T-helper 22 cell (primary cell): ENCODE results near the gene CD1D.
"Not testable (repeated sequence)": the region's sequence is repeated elsewhere in the genome, so short reads cannot be mapped to it uniquely, and the experiment has no call there.

Experiments
- DNase-seq: peaks from one replicate; pipeline ENCODE4 v3.0.0-alpha.2; 2020; ENCODE audit warnings: low read depth

The CD1D gene

DNA sequence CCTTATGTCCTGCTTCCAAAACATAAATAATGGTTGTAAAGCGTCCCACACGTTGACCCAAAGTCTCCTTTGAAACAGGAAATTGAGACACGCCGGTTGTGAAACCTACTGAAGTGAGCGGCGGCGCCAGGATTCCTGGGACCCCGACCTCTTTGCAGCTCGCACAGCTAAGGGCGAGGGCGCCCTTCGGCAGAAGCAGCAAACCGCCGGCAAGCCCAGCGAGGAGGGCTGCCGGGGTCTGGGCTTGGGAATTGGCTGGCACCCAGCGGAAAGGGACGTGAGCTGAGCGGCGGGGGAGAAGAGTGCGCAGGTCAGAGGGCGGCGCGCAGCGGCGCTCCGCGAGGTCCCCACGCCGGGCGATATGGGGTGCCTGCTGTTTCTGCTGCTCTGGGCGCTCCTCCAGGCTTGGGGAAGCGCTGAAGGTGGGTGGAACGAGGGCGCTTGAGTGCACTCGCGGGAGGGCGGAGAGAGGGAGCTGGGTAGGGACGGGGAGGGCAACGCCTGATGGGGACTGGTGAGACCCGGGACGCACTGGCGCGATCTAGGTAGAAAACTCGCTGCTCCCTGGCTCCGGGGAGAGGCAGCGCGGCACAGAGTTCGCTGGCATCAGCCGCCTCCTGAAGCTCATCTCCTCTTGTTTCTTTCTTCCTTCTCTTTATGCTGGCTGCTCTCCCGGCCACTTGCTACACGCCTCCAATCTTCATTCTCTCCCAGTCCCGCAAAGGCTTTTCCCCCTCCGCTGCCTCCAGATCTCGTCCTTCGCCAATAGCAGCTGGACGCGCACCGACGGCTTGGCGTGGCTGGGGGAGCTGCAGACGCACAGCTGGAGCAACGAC lies at the start of gene CD1D:
CD1D (plus strand) TSS at position 155 of the 836 bp plus-strand sequence; CDS start at position 362, 207 bp downstream.
- DNase-seq: no peak

DNA sequence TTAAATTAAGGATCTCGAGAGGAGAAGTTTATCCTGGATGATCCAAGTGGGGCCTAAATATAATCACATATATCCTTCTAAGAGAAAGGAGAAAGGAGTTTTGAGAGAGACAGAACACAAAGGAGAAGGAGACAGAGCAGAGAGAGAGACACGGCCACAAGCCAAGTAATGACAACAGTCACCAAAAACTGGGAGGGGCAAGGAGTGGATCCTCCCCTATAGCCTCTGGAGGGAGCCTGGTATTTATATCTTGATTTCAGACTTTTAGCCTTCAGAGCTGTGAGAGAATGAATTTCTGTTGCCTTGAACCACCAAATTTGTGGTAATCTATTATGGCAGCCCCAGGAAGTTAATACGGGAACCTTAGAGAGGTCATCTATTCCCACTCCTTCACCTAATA lies 49.5 kb upstream of the CD1D start:
- DNase-seq: no peak

DNA sequence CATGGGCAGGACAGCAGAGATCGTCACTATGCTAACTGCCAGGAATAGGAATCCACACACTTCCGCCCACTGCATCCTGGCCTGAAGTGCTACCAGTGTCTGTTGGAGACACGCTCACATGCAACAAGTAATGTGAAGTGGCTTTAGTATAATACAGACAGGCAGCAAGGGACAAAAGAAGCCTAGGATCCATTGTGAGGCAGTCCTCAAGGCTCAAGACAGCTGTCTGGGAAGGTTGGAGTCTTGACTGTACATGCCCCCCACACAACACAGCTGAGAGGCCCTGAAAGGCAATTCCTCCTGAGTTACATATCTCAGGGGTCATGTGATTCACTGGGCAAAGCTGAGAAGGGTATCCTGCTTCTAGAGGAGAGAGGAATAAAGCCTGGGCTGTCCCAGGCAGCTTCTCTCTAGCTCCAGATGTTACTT lies 39.9 kb upstream of the CD1D start:
- DNase-seq: no peak

DNA sequence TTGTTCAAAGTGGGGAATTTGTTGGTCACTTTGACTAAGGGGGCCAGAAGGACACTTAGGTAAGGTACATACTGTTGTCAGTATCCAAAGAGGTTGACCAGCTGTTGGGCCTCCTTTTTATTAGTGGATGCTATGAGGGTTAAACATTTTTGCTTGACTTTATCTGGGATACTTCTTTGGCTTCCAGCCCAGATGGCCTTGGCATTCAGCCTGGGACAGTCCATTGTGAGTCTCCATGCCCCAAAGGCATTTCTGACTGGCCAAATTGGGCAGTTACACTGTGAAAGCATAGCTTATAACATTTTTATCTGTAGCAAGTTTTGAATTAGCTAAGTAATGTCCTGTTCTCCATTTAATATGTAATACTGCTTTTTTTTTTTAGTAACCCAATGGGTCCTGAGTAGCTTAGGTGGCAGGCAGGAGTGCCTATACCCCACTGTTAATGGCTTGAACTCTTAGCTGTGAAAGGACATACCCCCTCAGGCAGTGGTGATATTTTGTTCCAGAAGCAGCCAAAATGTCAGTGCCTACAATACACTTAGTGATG lies 35.4 kb upstream of the CD1D start:
- DNase-seq: no peak

DNA sequence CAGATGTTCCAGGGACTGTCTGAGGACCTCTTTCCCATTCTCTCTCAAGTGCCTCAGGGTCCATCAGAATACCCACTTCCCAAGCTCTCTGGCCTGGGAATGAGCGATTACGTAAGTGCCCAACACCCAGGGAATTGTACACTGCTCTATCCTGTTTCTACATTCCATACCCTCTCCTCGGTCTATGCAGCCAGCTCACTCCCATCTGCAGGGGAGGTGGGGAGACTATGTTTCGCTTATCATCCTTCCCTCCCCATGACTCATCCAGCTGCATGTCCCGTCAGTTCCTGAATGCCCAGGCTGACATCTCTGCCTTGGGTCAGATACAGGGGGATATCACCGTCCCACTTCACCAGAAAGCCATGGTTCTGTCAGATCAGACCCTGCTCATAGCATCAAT lies 34.5 kb upstream of the CD1D start:
- no peak for DNase-seq

DNA sequence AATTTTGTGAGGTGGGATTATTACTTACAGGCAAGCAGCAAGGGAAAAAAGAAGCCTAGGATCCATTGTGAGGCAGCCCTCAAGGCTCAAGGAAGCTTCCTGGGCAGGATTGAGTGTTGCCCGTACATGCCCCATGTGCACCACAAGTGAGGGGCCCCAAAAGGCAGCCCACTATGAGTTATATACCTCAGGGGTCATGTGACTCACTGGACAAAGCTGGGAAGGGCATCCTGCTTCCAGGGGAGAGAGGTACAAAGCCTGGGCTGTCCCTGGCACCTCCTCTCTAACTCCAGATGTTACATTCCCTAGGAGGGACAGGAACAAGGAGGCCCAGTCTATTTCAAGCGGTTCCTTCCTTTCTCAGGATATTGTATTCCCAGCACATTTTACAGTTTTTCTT lies 34.0 kb upstream of the CD1D start:
- no peak for DNase-seq

DNA sequence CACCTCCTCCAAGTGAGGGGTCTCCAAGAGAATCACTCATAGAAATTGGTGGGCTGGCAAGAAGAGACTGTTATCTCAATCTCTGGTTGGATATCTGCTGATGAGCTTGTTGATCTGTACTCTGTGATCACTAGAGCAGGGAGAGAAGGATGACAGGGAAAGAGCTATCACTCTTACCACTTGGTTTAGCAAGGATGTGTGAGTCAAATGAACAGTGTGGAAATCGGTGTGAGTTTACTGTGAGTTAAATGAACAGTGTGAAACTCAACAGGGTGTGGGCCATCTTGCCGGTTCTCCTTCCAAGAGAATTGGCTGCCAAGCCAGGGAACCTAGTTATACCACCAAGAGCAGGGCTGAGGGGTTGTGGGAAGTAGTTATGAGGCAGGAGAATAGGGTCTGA lies 33.3 kb upstream of the CD1D start:
- no peak for DNase-seq

DNA sequence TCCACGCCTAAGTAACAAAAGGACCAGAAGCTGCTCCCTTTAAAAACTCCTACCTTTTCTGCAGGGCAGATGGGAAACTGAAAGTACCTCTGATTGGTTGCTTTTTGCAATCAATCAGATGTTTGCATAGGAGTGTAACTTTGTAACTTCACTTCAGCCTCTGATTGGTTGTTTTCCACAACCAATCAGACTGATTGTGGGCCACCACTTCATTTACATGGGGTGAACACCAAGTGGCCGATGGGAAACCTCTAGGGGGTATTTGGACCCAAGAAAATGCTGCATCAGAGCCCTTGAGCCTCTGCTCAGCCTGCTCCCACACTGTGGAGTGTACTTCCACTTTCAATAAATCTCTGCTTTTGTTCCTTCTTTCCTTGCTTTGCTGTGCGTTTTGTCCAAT lies 32.8 kb upstream of the CD1D start:
- DNase-seq: no peak

DNA sequence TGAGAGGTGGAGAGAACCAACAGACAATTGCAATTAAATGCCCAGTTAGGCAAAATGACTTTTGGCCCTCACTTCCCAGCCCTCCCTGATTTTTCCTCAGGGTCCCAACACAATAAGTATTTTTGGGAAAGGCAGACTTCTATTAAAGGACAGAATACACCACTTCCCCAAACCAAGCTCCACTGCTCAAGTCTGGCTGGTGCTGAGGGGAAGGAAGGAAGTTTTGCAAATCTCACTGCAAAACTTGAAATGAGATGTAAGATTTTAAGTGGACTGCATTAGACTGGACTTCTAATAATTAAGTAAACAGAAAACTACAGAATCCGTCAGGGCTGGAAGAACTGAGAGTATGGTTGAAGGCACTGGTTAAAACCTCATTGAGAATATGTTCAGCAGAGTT lies 32.2 kb upstream of the CD1D start:
- no peak for DNase-seq

DNA sequence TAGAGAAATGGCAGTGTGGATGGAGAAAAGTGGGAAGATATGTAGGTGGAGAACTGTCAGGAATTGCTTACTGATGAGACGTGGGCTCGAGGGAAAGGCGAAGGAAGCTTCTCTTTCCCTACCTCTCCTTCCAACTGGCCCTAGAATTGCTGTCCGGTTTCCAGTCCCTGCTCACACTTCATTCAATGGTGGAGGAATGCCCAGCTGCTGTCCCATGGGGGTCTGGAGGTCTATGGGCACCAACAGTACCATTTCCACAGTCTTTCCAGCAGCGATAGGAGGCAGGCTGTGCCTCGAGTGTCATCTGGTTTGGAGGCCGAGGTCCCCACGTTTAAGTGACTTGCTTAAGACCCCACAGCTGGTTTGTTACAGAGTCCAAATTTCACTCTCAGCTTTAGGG lies 31.5 kb upstream of the CD1D start:
- no peak for DNase-seq

DNA sequence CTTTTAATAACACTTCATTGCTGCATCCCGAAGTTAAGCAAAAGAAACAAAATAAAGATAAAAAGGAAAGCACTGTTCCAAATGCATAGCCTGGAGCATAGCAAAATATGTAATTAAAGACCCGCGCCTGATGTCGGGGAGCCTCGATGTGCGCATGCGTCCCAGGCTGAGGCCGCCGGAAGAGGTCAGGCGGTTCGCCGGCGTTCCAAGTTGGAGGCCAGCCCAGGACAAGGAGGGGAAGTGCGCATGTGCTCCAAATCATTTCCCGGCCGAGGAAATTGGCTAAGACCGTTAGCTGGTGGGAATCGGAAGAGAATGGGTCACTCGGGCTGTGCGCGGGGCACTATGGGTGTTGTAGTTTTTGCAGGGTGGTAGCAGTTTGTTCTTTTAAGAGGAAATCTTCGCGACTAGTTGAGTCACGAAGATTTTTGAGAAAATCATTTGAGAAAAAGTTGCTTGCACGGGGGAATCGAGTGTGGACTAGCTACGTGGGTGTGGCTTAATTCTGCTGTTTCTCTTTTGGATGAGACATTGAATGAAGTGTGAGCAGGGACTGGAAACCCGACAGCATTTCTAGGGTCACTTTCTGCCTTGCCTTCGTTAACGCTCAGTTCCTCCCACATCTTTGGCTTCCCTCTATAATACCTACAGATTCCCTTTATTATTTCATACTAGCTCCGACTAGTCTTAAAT lies 31.0 kb upstream of the CD1D start:
- DNase-seq: peak; percentile 34

DNA sequence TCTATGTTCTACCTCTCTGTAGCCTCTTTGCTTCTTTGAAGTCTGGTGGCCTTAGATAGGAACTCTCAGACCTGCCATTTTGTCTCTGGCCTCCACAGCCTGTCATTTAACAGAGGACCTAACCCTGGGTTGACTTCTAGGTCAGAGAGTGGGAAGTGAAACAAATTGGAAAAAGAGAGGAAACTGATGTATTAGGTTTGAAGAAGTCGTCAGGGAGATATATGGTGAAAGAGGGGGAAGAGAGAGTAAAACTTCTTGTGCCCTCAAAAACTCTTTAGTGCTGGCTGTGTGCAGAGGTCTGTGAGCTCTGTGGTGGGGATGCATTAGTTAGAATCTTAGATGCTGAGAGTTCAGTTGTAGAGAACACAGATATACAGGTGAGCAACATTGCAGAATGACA lies 30.2 kb upstream of the CD1D start:
- no peak for DNase-seq

DNA sequence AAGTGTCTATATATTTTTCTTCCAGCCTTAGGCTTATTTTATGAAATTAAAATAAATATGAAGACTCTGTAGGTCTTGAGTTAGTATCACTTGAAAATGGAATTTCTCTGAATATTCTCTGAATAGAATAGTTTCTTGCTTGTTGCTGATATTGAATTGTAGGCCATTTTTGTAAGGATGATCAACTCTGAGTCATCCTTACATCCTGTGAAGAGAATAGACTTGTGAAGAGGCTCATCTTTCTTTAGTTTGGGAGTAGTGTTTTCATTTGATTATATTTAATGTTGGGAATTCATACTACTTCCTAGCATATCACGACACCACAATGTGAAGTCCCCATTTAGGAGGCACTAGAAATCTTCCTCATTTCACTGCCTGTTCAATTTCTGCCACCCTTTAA lies 27.5 kb upstream of the CD1D start:
- no peak for DNase-seq

DNA sequence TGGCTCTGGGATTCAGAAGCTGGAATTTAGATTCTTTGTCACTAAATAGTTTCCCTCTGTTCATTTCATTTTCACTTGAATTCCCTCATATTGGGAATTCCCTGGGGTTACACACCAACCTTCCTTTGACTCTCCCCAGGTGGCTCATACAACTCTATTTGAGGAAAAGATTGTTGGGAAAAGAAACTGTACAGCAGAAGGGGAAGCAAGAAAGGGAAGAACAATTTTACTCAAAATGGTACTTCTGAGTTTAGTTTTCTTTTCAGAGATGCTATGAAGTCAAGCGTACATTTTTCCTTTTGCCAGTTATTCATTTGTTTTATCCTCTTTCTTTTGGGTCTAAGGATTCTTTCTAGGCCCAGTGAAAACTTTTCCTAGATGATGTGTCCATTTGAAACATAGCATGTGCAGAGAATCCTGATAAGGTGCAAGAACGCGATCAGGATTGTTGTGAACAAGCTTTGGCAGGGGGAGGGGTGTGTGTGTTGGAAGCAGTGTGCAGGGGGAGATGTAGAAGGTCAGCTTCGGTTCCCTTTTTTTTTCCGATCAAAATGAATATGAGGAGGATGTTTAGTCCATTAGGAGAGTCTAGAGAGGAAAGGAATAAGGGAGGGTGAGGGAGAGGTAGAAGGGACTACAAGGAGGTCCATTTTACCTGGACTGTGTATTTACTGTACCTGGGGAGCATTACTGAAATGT lies 26.8 kb upstream of the CD1D start:
- no peak for DNase-seq

DNA sequence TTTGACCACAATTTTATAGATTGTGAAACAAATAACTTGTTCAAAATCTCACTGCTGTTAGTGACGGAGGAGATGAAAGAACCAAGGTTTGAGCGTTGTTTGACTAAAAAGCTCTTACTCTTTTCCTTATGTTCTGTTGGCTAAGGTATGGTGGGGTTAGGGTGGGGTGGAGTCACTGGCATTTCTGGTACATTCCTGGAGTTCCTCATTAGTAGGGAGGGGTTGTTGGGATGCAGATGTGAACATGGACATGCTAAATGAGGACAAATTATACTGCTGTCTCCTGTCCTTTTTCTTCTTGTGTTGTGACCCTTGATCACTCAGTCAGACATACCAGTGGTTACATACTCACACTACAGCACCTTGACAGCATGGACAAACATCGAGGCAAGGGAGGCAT lies 26.2 kb upstream of the CD1D start:
- DNase-seq: no peak

DNA sequence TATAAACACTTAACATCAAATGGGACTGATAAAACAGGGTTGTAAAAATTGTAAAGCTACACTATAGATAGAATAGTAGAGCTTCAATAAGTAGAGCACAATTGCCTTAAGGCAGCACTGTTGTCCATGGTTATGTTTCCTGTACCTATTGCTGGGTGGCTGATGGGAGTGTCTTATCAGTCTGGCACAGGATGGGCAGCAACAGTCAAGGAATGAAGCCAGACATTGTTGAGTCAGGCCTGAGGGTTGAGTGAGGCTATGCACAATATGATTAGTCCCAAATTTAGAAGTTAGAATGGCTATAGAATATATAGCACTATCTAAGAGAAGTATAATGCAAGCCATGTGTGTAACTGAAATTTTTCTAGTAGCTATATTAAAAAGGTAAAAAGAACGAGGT lies 25.0 kb upstream of the CD1D start:
- no peak for DNase-seq

DNA sequence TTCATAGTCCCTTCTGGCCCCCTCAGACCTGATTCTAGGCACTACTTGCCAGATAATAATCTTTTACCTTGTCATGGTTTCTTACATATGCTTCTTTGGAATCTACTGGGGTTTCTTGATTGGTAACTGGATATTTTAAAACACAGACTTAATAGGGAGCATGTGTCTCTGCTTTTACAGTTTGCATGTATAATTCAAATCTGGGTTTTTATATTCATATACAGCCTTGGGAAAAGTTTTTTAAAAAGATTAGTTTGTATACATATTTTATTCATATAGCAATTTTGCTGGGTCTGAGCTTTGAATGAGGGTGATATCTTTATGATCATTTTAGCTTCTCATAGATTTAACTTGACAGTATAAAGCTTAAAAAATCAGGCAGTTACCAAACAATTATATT lies 21.1 kb upstream of the CD1D start:
- DNase-seq: no peak

DNA sequence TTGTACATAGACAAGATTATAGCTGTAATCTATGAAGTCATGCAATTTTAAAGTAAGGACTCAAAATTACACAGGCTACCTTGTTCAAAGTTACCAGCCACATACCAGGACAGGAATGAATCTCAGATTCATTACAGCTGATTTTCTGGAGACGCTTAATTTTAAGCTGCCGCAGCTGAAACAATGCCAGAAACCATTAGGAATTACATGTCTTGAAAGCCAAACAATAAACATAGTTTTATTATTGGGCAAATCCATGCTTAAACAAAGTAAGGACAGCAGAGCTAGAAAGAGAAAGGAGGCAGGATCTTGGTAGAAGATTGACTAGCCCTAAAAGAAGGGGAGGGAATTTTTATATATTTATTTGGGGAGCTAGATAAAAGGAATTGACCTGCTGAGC lies 19.2 kb upstream of the CD1D start:
- no peak for DNase-seq

DNA sequence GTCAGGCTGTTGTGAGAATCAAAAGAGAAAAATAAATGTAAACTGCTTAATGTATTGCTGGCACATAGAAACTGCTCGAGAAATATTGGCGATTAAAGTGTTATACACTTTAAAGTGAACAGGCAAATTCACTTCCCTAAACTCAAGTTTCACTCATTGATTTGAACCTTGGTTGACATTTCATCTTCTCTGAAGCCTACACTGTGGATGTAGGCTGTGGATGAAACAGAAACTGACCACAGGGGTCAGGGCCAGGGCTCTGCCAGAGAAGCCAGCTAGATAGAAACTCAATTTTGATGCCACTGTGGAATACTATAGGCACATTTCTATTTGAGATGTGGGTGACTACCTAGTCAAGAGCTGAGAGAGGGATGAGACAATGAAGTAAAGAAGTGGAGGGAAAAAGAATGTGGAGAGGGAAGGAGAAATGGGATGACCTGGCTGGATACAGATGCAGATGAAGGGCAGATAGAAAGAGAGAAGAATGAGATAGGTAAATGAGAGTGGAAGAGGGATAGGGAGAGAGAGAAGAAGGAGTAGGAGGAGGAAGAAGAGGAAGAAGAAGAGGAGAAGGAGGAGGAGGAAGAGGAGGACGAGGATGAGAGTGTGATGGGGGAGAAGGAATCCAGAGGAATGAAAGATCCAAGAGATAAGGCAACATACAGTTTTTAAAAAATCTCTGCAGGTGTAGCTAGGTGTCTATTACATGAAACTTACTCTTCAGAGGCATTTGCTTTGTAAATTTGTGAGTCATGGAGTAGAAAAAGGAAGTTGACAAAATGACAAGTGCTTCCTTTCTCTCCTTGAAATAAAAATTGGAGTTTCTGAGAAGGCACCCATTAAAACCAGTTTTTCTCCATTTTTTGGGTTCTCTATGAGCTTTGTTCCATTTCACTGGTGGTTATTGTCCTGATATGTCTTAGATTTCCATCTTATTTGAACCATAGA lies 17.4 kb upstream of the CD1D start:
- DNase-seq: no peak

DNA sequence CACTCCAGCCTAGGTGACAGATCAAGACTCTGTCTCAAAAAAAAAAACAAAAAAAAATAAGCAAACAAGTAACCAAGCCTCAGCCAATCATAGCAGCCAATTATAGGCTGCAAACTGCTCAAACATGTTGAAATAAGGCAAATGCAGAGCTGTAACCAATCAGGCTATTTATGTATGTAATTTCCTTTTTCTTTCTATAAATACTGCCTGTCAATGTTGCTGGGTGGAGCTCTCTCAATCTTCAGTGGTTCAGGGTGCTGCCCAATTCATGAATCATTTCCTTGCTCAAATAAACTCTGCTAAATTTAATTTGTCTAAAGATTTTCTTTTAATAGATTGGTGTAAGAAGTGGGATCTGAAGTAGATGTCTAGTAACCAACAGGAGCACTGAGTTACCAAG lies 11.6 kb upstream of the CD1D start:
- no peak for DNase-seq

DNA sequence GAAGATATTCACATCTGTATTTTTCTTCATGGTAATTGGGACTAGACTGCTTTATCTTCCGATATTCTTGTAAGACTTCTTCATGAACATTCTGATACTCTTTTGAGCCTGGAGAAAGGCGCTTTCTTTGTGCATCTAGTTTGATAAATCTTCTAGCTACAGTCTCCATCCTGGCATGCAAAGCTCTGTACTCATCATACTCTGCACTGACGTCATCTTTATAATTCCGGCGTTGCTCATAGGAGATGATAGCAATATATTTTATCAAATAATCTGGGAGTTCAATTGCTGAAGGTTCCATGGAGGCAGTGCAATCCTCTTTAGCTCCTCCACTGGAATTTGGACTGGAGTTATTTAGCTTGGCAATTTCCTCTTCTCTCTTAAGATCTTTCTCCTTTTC lies 4.8 kb upstream of the CD1D start:
- not testable (repeated sequence) for DNase-seq

DNA sequence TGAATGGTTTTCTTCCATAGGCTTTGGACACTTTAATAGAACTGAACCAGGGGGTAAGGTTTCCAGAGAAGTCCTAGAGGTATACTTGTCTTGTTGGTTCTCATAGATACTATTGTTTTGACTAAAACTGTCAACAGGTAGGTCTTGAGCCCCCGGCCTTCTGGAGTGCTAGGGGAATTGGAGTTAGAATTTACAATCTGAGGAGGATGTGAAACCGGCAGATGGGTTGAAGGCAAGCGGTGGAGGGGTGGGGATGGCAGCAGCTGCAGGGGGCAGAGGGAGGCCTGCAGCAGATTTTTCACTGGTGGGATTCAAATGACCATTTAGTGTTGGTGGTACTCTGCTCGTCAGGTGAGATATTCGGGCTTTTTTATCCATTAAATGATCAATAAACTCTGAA lies 4.3 kb upstream of the CD1D start:
- DNase-seq: no peak
